HEK293 (cell line): Measurements from ENCODE around the gene CNN1.

ENCODE experiments used
- GFI1B ChIP-seq: fragments of 450-650 bp; formaldehyde crosslinking; IDR thresholded peaks from 2 replicates; pipeline ENCODE4 v1.5.1; 2016; ENCODE audit warnings: missing biosample characterization, missing genetic modification characterization
- KLF8 ChIP-seq: fragments of 450-650 bp; formaldehyde crosslinking; IDR thresholded peaks from 2 replicates; pipeline ENCODE4 v1.5.1; 2016; ENCODE audit warnings: missing biosample characterization, missing genetic modification characterization
- ZBTB20 ChIP-seq: fragments of 450-650 bp; formaldehyde crosslinking; IDR thresholded peaks from 2 replicates; pipeline ENCODE4 v1.5.1; 2016; ENCODE audit warnings: missing biosample characterization, missing genetic modification characterization
- ZNF221 ChIP-seq: fragments of 450-650 bp; formaldehyde crosslinking; IDR thresholded peaks from 2 replicates; pipeline ENCODE4 v1.5.1; 2017; ENCODE audit warnings: missing biosample characterization, missing genetic modification characterization, borderline replicate concordance
- ZNF311 ChIP-seq: fragments of 450-650 bp; formaldehyde crosslinking; IDR thresholded peaks from 2 replicates; pipeline ENCODE4 v1.5.1; 2017; ENCODE audit warnings: missing biosample characterization, missing genetic modification characterization, borderline replicate concordance
- ZNF416 ChIP-seq: fragments of 450-650 bp; formaldehyde crosslinking; IDR thresholded peaks from 2 replicates; pipeline ENCODE4 v1.5.1; 2016; ENCODE audit warnings: missing biosample characterization, missing genetic modification characterization
- ZNF626 ChIP-seq: fragments of 450-650 bp; sonication (Bioruptor Pico); formaldehyde crosslinking; IDR thresholded peaks from 2 replicates; pipeline ENCODE4 v1.5.1; 2018; ENCODE audit warnings: missing biosample characterization, missing genetic modification characterization, inconsistent platforms
- ZNF792 ChIP-seq: fragments of 450-650 bp; formaldehyde crosslinking; IDR thresholded peaks from 2 replicates; pipeline ENCODE4 v1.5.1; 2016; ENCODE audit warnings: missing biosample characterization, missing genetic modification characterization
- TF ChIP-seq, protein P1 (sequence below): fragments of 450-650 bp; formaldehyde crosslinking; IDR thresholded peaks from 2 replicates; pipeline ENCODE4 v1.5.1; 2016; ENCODE audit warnings: missing biosample characterization, missing genetic modification characterization
- TF ChIP-seq, protein P2 (sequence below): fragments of 450-650 bp; formaldehyde crosslinking; IDR thresholded peaks from 2 replicates; pipeline ENCODE4 v1.5.1; 2016; ENCODE audit warnings: missing biosample characterization, missing genetic modification characterization
- TF ChIP-seq, protein P3 (sequence below): fragments of 450-650 bp; formaldehyde crosslinking; IDR thresholded peaks from 2 replicates; pipeline ENCODE4 v1.5.1; 2016; ENCODE audit warnings: missing biosample characterization, missing genetic modification characterization
- TF ChIP-seq, protein P4 (sequence below): fragments of 450-650 bp; formaldehyde crosslinking; IDR thresholded peaks from 2 replicates; pipeline ENCODE4 v1.5.1; 2016; ENCODE audit warnings: missing biosample characterization, missing genetic modification characterization, borderline replicate concordance
- TF ChIP-seq, protein P5 (sequence below): fragments of 450-650 bp; formaldehyde crosslinking; IDR thresholded peaks from 2 replicates; pipeline ENCODE4 v1.5.1; 2016; ENCODE audit warnings: missing biosample characterization, missing genetic modification characterization
- TF ChIP-seq, protein P6 (sequence below): fragments of 450-650 bp; formaldehyde crosslinking; IDR thresholded peaks from 2 replicates; pipeline ENCODE4 v1.5.1; 2016; ENCODE audit warnings: missing biosample characterization, missing genetic modification characterization

DNA sequence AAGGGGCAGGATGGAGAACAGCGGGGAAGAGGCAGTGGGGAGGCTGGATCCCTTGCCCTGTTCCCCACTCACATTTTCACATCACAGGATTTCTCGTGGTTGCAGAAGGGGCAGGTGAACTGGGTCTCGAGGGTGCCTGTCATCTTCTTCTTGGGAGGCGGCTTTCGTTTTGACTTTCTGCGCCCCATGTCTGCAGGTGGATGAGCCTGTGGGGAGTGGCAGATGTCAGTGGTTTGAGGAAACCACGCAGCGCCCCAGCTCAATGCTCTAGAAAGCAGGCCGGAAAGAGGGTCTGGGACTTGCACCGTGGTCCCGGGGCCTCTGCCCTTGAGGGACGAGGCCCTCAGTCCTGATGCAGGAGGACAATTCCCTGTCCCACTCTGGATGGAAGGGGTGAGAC lies 15.5 kb downstream of the CNN1 start:
- TF ChIP-seq GFI1B (tag by site-specific recombination) (no peak), ZBTB20 (tag by site-specific recombination) (no peak), ZNF416 (tag by site-specific recombination) (no peak), ZNF311 (tag by site-specific recombination) (no peak), ZNF792 (tag by site-specific recombination) (no peak), ZNF626 (no peak), ZNF221 (tag by site-specific recombination) (no peak), KLF8 (tag by site-specific recombination) (no peak)
- TF ChIP-seq, protein P1, sequence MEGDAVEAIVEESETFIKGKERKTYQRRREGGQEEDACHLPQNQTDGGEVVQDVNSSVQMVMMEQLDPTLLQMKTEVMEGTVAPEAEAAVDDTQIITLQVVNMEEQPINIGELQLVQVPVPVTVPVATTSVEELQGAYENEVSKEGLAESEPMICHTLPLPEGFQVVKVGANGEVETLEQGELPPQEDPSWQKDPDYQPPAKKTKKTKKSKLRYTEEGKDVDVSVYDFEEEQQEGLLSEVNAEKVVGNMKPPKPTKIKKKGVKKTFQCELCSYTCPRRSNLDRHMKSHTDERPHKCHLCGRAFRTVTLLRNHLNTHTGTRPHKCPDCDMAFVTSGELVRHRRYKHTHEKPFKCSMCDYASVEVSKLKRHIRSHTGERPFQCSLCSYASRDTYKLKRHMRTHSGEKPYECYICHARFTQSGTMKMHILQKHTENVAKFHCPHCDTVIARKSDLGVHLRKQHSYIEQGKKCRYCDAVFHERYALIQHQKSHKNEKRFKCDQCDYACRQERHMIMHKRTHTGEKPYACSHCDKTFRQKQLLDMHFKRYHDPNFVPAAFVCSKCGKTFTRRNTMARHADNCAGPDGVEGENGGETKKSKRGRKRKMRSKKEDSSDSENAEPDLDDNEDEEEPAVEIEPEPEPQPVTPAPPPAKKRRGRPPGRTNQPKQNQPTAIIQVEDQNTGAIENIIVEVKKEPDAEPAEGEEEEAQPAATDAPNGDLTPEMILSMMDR (tag by site-specific recombination) = no peak
- TF ChIP-seq, protein P2, sequence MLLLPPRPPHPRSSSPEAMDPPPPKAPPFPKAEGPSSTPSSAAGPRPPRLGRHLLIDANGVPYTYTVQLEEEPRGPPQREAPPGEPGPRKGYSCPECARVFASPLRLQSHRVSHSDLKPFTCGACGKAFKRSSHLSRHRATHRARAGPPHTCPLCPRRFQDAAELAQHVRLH = no peak
- TF ChIP-seq, protein P3, sequence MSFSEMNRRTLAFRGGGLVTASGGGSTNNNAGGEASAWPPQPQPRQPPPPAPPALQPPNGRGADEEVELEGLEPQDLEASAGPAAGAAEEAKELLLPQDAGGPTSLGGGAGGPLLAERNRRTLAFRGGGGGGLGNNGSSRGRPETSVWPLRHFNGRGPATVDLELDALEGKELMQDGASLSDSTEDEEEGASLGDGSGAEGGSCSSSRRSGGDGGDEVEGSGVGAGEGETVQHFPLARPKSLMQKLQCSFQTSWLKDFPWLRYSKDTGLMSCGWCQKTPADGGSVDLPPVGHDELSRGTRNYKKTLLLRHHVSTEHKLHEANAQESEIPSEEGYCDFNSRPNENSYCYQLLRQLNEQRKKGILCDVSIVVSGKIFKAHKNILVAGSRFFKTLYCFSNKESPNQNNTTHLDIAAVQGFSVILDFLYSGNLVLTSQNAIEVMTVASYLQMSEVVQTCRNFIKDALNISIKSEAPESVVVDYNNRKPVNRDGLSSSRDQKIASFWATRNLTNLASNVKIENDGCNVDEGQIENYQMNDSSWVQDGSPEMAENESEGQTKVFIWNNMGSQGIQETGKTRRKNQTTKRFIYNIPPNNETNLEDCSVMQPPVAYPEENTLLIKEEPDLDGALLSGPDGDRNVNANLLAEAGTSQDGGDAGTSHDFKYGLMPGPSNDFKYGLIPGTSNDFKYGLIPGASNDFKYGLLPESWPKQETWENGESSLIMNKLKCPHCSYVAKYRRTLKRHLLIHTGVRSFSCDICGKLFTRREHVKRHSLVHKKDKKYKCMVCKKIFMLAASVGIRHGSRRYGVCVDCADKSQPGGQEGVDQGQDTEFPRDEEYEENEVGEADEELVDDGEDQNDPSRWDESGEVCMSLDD (tag by site-specific recombination) = no peak
- TF ChIP-seq, protein P4, sequence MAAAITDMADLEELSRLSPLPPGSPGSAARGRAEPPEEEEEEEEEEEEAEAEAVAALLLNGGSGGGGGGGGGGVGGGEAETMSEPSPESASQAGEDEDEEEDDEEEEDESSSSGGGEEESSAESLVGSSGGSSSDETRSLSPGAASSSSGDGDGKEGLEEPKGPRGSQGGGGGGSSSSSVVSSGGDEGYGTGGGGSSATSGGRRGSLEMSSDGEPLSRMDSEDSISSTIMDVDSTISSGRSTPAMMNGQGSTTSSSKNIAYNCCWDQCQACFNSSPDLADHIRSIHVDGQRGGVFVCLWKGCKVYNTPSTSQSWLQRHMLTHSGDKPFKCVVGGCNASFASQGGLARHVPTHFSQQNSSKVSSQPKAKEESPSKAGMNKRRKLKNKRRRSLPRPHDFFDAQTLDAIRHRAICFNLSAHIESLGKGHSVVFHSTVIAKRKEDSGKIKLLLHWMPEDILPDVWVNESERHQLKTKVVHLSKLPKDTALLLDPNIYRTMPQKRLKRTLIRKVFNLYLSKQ = no peak
- TF ChIP-seq, protein P5, sequence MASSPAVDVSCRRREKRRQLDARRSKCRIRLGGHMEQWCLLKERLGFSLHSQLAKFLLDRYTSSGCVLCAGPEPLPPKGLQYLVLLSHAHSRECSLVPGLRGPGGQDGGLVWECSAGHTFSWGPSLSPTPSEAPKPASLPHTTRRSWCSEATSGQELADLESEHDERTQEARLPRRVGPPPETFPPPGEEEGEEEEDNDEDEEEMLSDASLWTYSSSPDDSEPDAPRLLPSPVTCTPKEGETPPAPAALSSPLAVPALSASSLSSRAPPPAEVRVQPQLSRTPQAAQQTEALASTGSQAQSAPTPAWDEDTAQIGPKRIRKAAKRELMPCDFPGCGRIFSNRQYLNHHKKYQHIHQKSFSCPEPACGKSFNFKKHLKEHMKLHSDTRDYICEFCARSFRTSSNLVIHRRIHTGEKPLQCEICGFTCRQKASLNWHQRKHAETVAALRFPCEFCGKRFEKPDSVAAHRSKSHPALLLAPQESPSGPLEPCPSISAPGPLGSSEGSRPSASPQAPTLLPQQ (tag by site-specific recombination) = no peak
- TF ChIP-seq, protein P6, sequence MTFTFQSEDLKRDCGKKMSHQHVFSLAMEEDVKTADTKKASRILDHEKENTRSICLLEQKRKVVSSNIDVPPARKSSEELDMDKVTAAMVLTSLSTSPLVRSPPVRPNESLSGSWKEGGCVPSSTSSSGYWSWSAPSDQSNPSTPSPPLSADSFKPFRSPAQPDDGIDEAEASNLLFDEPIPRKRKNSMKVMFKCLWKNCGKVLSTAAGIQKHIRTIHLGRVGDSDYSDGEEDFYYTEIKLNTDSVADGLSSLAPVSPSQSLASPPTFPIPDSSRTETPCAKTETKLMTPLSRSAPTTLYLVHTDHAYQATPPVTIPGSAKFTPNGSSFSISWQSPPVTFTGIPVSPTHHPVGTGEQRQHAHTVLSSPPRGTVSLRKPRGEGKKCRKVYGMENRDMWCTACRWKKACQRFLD (tag by site-specific recombination) = no peak
